Measurements from ENCODE around the gene NETO2. TPM values are rescaled to one million over a fixed set of nuclear protein-coding genes. Genes with fewer than 3 reads are reported as not detected.

The NETO2 gene
- total and polyA plus RNA-seq, 2 of the 13 experiments (the other 11 are each of a cell fraction or from before 2014, with no cell fraction given) = 8.2 to 13.5 TPM

DNA sequence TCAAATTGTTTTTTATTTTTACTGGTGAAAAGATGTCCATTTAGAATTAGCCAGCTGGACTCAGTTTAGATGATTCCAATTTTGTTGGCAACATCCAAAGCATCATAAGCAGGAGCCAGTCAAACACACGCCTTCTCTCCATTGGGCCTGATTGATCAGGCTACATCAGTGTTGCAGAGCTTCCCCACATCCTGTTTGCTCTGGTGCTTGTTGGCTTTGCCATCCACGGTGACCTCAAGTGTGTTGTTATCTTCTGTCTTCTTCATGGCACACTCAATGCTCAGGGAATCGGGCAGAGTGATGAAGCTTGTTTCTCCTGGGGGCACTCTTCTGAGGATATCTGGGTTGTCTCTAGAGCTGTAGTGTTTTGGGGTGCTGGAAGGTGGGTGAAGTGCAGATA is 6.3 kb upstream of the NETO2 start:
- Histone ChIP-seq H3K9ac (ENCODE audit: insufficient read depth, low read depth, low read length) (no peak overlapping the region), H3K27me3 (ENCODE audit: control insufficient read depth in 1 of 2, insufficient read depth in 2 of 2, low read length in 2 of 2) (peaks cover 0 to 8% of the 10 kb centered on the region in 2 experiments; a peak in 2 of 5 replicates), H2AFZ (ENCODE audit: low read length) (no peak overlapping the region), H3K4me3 (replicated peaks in 1 of 3; ENCODE audit: insufficient read depth in 1 of 3, low read depth in 2 of 3, low read length in 3 of 3) (no peak overlapping the region), H3K9me3 (ENCODE audit: low read length) (peaks cover 11% of the 10 kb centered on the region; the same call in 1 of the 2 replicates), H3K79me2 (ENCODE audit: insufficient read depth, low read length) (no peaks in the 10 kb centered on the region), H3K27ac (ENCODE audit: extremely low read length, insufficient read depth, low read length) (no peak overlapping the region), H3K36me3 (replicated peaks in 1 of 2; ENCODE audit: control insufficient read depth in 1 of 2, insufficient read depth in 2 of 2, low read length in 2 of 2) (no peaks in the 10 kb centered on the region; a peak in 2 of 5 replicates), H4K20me1 (ENCODE audit: insufficient read depth, low read length) (no peaks in the 10 kb centered on the region), H3K4me2 (ENCODE audit: low read depth, low read length) (no peak overlapping the region), H3K4me1 (ENCODE audit: insufficient read depth, low read length) (no peaks in the 10 kb centered on the region)
- ATAC-seq (no peak), DNase-seq (ENCODE audit: low spot score) (no peak), FAIRE-seq (no peak)
- POLR2A ChIA-PET = no interaction called here
- CTCF ChIA-PET (ENCODE audit: low intra/inter-chr PET ratio, low total read pairs) = no interaction called here
- TF ChIP-seq ZNF260 (CRISPR knock-in tag; IDR thresholded peaks at IDR 0.05; ENCODE audit: borderline replicate concordance, low read depth) (no peak), GABPB1 (CRISPR knock-in tag; IDR thresholded peaks at IDR 0.05) (no peak), ZNF160 (CRISPR knock-in tag; IDR thresholded peaks at IDR 0.05) (no peak), KAT2B (IDR thresholded peaks at IDR 0.05; ENCODE audit: borderline replicate concordance, low read depth, low read length) (no peak), ZNF335 (CRISPR knock-in tag; IDR thresholded peaks at IDR 0.05) (no peak), KDM5B (CRISPR knock-in tag; IDR thresholded peaks at IDR 0.05; ENCODE audit: borderline replicate concordance) (no peak), ZNF792 (CRISPR knock-in tag; IDR thresholded peaks at IDR 0.05) (no peak), HDAC1 (CRISPR knock-in tag; IDR thresholded peaks at IDR 0.05) (no peak)
- TF ChIP-seq, protein P1, sequence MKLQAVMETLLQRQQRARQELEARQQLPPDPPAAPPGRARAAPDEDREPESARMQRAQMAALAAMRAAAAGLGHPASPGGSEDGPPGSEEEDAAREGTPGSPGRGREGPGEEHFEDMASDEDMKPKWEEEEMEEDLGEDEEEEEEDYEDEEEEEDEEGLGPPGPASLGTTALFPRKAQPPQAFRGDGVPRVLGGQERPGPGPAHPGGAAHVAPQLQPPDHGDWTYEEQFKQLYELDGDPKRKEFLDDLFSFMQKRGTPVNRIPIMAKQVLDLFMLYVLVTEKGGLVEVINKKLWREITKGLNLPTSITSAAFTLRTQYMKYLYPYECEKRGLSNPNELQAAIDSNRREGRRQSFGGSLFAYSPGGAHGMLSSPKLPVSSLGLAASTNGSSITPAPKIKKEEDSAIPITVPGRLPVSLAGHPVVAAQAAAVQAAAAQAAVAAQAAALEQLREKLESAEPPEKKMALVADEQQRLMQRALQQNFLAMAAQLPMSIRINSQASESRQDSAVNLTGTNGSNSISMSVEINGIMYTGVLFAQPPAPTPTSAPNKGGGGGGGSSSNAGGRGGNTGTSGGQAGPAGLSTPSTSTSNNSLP (IDR thresholded peaks at IDR 0.05; ENCODE audit: low read depth, low read length) = no peak
- TF ChIP-seq, protein P2, sequence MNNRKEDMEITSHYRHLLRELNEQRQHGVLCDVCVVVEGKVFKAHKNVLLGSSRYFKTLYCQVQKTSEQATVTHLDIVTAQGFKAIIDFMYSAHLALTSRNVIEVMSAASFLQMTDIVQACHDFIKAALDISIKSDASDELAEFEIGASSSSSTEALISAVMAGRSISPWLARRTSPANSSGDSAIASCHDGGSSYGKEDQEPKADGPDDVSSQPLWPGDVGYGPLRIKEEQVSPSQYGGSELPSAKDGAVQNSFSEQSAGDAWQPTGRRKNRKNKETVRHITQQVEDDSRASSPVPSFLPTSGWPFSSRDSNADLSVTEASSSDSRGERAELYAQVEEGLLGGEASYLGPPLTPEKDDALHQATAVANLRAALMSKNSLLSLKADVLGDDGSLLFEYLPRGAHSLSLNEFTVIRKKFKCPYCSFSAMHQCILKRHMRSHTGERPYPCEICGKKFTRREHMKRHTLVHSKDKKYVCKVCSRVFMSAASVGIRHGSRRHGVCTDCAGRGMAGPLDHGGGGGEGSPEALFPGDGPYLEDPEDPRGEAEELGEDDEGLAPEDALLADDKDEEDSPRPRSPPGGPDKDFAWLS (CRISPR knock-in tag; IDR thresholded peaks at IDR 0.05; ENCODE audit: borderline replicate concordance) = no peak
- BruUV-seq (replicated peaks) = no TSS peak
- in situ Hi-C loops (cut with HindIII; ENCODE audit: extremely low pct_ligation_motif_present, low pct_unique_long_range_greater_than_20kb) (no loop called here), intact Hi-C loops (cut with micrococcal nuclease; ENCODE audit: unreplicated experiment) (no loop called here)
- 93% methylated on average over 3 of the region's 3 CpGs for WGBS (ENCODE audit: low lambda C conversion rate)

Data from HepG2 (cell line).